Measurements from ENCODE around the gene CHST11. TPM values are rescaled to one million over a fixed set of nuclear protein-coding genes. Genes with fewer than 3 reads are reported as not detected.
"Not testable (repeated sequence)": the region's sequence is repeated elsewhere in the genome, so short reads cannot be mapped to it uniquely, and the experiment has no call there.

The CHST11 gene
- total RNA-seq, 1 donor from 2014 or later = 3.9 TPM

DNA sequence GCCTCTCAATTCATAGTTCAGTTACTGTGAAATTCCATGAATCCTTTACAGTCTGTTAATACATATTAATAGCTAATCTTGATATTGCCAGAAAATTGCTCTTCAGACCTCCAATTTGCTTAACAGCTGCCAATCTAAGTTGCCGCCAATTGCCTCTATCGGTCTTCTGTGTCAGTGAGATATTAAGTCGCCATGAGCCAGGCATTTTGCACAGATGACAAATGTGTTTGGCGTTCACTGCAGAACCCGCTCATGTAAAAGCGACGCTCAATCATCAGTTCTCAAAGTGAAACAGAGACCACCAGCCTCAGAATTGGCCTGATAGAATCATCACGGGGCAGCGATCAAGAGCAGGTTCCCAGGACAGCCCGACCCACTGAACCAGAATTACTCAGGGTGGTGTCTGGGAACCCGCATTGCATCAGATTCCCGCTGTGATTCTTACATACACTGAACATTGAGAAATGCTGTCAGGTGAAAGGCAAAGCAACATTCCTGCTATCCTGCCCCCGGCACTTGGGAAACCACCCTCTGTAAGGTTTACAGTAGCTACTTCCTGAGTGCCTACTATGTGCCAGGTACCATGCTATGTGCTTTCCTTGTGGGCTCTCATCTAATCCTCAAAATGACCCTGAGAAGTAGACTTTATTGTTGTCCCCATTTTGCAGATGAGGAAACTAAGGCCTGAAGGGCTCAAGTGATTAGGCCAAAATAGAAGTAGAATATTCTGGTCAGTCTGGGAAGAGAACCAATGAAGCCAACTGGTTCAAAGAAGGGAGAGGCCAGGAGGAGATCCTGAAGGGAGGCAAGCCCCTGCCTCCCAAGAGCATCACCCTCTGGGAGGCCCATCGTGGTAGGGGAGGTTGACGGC lies 285.0 kb downstream of the CHST11 start:
- no peak for DNase-seq

GRCh38 chr12:104742551-104743201 lies 285.9 kb downstream of the CHST11 start:
- peak; percentile 17 for DNase-seq

GRCh38 chr12:104743202-104743580 lies 286.4 kb downstream of the CHST11 start:
- DNase-seq = no peak

DNA sequence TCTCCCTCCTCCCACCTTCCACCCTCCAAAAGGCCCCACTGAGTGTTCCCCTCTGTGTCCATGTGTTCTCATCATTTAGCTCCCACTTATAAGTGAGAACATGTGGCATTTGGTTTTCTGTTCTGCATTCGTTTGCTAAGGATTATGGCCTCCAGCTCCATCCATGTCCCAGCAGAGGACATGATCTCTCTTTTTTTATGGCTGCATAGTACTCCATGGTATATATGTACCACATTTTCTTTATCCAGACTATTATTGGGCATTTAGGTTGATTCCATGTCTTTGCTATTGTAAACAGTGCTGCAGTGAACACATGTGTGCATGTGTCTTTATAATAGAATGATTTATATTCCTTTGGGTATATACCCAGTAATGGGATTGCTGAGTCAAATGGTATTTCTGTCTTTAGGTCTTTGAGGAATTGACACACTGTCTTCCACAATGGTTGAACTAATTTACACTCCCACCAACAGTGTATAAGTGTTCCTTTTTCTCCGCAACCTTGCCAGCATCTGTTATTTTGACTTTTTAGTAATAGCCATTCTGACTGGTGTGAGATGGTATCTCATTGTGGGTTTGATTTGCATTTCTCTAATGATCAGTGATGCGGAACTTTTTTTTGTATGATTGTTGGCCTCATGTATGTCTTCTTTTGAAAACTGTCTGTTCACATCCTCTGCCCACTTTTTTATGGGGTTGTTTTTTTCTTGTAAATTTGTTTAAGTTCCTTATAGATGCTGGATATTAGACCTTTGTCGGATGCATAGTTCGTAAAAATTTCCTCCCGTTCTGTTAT lies 287.2 kb downstream of the CHST11 start:
- DNase-seq = not testable (repeated sequence)

DNA sequence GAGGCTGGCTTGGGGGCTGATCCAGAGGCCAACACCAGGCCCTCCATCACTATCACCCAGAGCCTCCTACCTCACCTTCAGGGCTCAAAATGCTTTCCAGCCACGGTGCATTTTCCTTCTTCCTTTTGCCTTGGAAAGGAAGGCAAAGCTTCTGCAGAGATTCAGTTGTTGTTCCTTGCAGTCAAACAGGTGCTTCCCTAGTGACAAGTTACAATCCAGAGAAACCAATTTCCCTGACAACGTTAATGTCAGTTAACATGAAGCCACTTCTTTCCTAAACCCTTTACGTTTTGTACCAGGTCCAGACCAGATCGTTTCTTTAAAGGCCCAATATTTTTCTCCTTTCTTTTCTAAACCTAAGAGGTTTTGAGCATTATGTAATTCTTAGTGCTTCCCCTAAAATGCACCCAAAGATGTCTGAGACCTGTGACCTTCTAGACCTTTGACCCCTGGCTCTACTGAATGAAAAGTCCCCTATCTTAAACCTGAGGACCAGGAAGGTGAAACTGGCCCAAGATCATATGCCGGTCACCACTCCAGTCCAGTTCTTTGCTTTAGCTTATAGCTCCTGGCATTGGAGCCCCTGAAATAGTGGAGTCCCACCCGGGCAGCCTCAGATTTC lies 289.8 kb downstream of the CHST11 start:
- no peak for DNase-seq

- DNase-seq = no peak
These were observed 290.6 kb downstream of the CHST11 start for GRCh38 chr12:104747330-104747729.

- DNase-seq = no peak
These were observed 291.2 kb downstream of the CHST11 start for GRCh38 chr12:104747955-104748354.

DNA sequence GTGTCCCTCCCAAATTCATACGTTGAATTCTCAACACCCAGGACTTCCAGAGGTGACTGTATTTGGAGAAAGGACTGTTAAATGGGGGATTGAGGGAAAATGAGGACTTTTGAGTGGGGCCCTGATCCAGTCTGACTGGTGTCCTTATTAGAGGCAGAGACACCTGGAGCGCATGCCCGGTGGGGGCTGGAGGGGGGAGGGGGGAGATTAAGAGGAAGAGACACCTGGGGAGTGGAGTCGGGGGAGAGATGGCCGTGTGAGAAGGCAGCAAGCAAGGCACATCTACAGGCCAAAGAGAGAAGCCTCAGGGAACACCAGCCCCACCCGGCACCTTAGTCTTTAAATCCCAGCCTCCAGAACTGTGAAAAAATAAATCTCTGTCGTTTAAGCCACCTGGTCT lies 291.6 kb downstream of the CHST11 start:
- no peak for DNase-seq

GRCh38 chr12:104748790-104749189 lies 292.0 kb downstream of the CHST11 start:
- no peak for DNase-seq

DNA sequence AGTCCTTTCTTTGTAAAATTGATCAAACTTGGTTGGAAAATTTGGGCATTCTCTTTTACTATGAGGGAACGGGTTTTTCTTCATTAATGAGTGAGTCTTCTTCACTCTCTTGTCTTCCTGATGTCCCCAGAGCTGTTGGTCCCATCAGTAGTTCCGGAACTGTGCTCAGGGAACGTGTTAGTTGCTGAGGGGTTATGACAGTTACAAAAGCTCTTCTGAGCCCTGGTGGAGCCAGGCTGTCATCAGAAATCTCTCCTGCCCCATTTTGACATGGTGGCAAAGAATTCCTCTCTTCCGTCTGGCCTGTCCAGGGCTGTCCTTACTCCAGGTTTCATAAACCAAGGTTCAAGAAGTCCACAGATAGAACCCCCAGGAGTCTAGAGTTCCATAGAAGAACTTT lies 292.8 kb downstream of the CHST11 start:
- no peak for DNase-seq

DNA sequence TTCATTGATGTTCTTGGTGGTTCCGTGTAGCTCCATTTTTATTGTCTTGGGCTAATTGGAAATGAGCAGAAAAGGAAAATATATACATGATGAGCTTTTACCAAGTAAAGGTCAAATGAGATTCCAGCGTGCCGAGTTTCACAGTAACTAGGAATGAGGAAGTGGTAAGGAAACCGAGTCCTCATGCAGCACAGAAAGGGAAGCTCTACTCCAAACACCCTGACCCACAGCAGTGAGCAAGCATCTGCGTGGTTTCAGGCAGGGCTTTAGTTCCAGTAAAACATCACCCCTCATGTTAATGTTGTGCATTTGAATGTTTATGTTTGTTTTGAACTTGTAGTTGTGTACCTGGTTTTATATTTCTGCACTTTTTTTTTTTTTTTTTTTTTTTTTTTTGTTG lies 293.3 kb downstream of the CHST11 start:
- DNase-seq = no peak

DNA sequence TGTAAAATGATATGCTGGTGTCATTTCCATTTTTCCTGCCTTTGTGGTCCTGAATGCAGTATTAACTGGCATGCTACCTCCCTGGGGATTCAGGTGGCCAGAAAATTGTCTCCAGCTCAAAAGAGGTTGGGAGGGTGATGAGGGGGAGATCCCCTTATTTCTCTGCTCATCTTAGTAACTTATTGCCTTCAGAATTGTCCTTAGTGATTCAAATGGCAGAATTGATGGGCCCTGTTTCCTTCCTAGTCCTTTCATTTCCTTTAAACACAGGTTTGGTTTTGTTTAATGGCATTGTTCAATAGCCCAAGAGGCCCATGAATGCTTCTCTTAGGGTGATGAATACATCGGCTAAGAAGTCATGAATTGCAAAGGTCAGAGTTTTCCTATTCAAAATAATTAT lies 294.4 kb downstream of the CHST11 start:
- DNase-seq = no peak

DNA sequence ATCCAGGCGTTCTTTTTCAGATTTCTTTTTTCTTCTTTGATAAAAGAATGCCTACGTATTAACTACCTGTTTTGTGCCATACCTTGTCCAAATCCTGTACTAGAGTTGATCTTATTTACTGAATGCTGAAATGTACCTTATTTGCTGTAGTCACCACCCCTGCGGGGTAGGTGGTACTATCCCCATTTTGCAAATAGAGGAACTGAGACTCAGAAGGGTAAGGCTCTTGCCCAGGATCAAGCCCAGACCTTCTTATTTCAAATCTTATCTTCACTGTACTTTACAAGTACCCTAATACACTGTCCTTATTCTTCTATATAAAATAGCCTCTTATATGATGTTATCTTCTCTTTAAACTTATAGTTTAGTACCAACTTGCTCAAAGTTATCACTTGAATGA lies 294.8 kb downstream of the CHST11 start:
- DNase-seq = no peak

DNA sequence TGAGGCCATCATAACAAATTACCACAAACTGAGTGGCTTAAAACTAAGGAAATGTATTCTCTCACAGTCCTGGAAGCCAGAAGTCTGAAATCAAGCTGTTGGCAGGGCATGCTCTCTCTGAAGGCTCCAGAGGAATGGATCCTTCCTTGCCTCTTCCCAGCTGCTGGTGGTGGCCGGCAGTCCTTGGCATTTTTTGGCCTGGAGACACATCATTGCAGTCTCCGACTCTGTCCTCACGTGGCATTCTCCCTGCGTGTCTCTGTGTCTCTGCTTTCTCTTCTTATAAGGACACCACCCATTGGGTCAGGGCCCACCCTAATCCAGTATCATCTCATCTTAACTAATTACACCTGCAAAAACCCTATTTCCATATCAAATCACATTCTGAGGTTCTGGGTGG lies 295.3 kb downstream of the CHST11 start:
- DNase-seq = no peak

- no peak for DNase-seq
These were observed 296.1 kb downstream of the CHST11 start for GRCh38 chr12:104752881-104753280.

- DNase-seq = no peak
These were observed 300.2 kb downstream of the CHST11 start for GRCh38 chr12:104756901-104757300.

GRCh38 chr12:104758771-104759170 lies 302.0 kb downstream of the CHST11 start:
- no peak for DNase-seq

DNA sequence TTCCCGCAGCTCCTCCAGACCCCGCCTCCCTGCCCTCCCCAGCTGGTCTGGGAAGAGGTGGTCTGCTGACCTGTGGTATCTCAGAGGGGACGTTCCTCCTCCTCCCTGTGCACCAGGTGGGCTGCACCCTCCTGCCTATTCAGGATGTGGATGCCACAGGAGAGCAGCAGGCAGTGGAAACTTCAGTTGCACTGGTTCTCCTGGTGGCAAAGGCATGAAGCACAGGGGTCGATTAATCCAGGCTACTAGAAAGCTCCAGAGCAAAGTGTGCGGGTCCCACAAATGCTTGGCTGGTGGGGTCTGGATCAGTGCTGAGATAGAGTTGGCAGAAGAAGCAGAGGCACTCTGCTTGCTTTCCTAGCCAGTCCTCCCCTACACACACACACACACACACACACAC lies 304.3 kb downstream of the CHST11 start:
- DNase-seq = no peak

DNA sequence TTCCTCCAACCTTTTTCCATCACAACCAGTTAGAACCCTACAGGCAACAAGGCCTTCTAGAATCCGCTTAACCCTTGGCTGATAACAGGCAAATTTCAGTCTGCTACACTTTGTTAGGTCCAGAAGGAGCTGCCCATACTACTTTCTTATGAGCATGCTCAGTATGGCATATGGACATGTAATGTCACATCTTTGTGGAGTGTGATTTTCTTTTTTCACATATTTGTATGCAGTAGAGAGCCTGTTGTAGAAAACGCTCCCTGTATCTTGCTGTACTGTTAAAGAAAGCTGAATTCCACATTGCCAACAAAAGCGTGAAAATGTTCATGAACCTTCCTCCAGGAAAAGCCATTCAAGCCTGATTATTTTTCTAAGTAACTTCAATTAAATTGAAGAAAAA lies 304.9 kb downstream of the CHST11 start:
- no peak for DNase-seq

- no peak for DNase-seq
These were observed 306.5 kb downstream of the CHST11 start for GRCh38 chr12:104763168-104763805.

DNA sequence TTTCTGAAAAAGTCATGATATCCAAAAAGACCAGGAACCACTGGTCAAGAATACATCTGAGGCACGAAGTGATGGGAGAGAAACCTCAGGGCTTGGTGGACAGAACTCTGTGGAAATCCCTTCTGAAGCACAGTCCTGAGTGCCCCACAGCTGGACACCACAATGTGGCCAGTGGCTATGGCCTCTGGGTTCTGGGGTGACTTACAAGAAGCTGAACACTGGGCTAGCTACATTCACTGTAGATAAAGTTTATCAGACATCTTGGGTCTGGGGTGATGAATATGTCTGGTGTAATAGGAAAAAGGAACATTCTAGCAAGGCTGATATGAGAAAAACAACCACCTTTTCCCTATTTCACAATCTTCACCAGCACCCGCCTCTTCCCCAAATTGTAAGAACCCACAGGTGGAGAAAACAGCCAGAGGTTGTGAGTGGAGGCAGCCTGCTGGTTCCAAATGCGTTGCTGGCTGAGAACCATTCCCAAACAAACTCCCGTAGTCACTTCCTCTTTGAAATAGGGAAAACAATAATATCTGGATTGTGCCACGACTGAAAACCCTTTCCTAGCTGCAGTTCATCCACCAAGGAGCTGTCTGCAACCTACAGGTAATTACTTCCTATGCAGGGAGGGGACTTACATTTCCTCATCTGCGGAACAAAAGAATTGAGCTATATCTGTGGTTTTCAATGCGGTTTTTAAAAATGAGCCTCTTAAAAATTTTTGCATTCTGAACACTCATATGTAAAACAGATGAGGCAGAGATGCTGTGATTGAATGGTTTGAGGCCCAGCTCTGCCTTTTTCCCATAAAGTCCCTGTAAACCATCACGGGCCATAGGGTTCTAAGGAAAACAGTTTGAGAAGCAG lies 307.7 kb downstream of the CHST11 start:
- DNase-seq = no peak

Measured in skin of body (tissue), 2 donors.